GM12873 (cell line): ENCODE measurements around the gene SORBS1.

Source experiments
- TF ChIP-seq, protein P1 (sequence below): IDR thresholded peaks from 2 replicates; pipeline ENCODE4 v1.5.1; 2012; ENCODE audit warnings: low read depth, mild to moderate bottlenecking, moderate library complexity, low read length, control low read depth; ENCODE audit not compliant: insufficient read depth; ENCODE audit errors: missing control alignments

Gene SORBS1

GRCh38 chr10:95573964-95574604 lies 12.9 kb upstream of the SORBS1 start:
- TF ChIP-seq, protein P1, sequence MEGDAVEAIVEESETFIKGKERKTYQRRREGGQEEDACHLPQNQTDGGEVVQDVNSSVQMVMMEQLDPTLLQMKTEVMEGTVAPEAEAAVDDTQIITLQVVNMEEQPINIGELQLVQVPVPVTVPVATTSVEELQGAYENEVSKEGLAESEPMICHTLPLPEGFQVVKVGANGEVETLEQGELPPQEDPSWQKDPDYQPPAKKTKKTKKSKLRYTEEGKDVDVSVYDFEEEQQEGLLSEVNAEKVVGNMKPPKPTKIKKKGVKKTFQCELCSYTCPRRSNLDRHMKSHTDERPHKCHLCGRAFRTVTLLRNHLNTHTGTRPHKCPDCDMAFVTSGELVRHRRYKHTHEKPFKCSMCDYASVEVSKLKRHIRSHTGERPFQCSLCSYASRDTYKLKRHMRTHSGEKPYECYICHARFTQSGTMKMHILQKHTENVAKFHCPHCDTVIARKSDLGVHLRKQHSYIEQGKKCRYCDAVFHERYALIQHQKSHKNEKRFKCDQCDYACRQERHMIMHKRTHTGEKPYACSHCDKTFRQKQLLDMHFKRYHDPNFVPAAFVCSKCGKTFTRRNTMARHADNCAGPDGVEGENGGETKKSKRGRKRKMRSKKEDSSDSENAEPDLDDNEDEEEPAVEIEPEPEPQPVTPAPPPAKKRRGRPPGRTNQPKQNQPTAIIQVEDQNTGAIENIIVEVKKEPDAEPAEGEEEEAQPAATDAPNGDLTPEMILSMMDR: no peak

DNA sequence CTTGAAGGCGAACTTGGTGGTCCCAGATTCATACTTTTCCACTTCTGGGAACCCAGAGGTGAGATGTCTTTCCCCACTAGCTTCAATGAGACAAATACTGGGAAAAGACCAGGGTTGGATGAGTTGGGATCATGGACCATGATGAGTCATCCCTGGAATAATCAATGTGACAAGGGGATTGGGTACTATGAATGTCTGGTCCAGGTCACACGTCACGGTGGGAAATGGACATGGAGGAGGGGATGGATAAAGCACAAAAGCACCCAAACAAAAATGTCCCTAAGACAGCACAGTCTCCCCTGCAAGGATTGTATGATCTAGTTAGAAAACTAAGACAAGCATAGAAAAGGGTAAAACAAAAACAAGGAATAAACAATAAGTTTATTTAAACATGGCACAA lies 12.4 kb upstream of the SORBS1 start:
- TF ChIP-seq, protein P1: no peak

- TF ChIP-seq, protein P1: no peak
Measured at GRCh38 chr10:95572131-95572820, 11.1 kb upstream of the SORBS1 start.

DNA sequence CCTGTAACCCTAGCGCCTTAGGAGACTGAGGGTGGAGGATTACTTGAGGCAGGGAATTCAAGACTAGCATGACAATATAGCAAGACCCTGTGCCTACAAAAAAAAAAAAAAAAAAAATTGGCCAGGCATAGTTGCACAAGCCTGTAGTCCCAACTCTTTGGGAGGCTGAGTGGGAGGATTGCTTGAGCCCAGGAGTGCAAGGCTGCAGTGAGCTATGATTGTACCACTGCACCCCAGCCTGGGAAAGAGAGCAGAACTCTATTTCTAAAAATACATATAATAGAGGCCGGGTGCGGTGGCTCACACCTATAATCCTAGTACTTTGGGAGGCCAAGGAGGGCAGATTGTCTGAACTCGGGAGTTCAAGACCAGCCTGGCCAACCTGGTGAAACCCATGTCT lies 10.2 kb upstream of the SORBS1 start:
- TF ChIP-seq, protein P1: no peak

- TF ChIP-seq, protein P1: no peak
Measured at GRCh38 chr10:95569368-95569767, 8.2 kb upstream of the SORBS1 start.

- TF ChIP-seq, protein P1: no peak
Measured at GRCh38 chr10:95567903-95568630, 6.9 kb upstream of the SORBS1 start.

- TF ChIP-seq, protein P1: no peak
Measured at GRCh38 chr10:95566136-95566535, 5.0 kb upstream of the SORBS1 start.
